ENCODE measurements around the gene TNFRSF13B.

Gene TNFRSF13B

GRCh38 chr17:16925461-16926060 lies 46.4 kb downstream of the TNFRSF13B start:
- no peak for TF ChIP-seq TEAD4 (IDR thresholded peaks at IDR 0.05)
- no peak for TF ChIP-seq REST (IDR thresholded peaks at IDR 0.05; ENCODE audit: low read depth)
- TF ChIP-seq TAF1 (IDR thresholded peaks at IDR 0.05; ENCODE audit: low read depth), result no peak
- no peak for TF ChIP-seq RAD21 (IDR thresholded peaks at IDR 0.05; ENCODE audit: low read depth)
- TF ChIP-seq TCF12 (IDR thresholded peaks at IDR 0.05; ENCODE audit: low read depth), result no peak
- no peak for TF ChIP-seq YY1 (IDR thresholded peaks at IDR 0.05; ENCODE audit: low read depth)
- no peak for TF ChIP-seq CREB1 (IDR thresholded peaks at IDR 0.05; ENCODE audit: low read depth)
- no peak for TF ChIP-seq EGR1 (IDR thresholded peaks at IDR 0.05)
- TF ChIP-seq NFIC (IDR thresholded peaks at IDR 0.05), result no peak
- TF ChIP-seq ZBTB7A (IDR thresholded peaks at IDR 0.05; ENCODE audit: low read depth), result no peak
- TF ChIP-seq MAX (IDR thresholded peaks at IDR 0.05), result no peak

GRCh38 chr17:16924696-16925440 lies 47.0 kb downstream of the TNFRSF13B start:
- TF ChIP-seq YY1 (IDR thresholded peaks at IDR 0.05; ENCODE audit: low read depth) (no peak), NFIC (IDR thresholded peaks at IDR 0.05) (no peak), USF1 (IDR thresholded peaks at IDR 0.05) (no peak), EP300 (IDR thresholded peaks at IDR 0.05; ENCODE audit: borderline replicate concordance) (no peak), TEAD4 (IDR thresholded peaks at IDR 0.05) (no peak), TAF1 (IDR thresholded peaks at IDR 0.05; ENCODE audit: low read depth) (no peak)

- no peak for TF ChIP-seq TAF1 (IDR thresholded peaks at IDR 0.05; ENCODE audit: low read depth)
- no peak for TF ChIP-seq CEBPB (IDR thresholded peaks at IDR 0.05)
- no peak for TF ChIP-seq TEAD4 (IDR thresholded peaks at IDR 0.05)
- no peak for TF ChIP-seq ZBTB7A (IDR thresholded peaks at IDR 0.05; ENCODE audit: low read depth)
- no peak for TF ChIP-seq FOXM1 (IDR thresholded peaks at IDR 0.05; ENCODE audit: borderline replicate concordance, low read depth)
- TF ChIP-seq USF1 (IDR thresholded peaks at IDR 0.05), result no peak
Measured at GRCh38 chr17:16923904-16924695, 47.8 kb downstream of the TNFRSF13B start.

GRCh38 chr17:16923097-16923903 lies 48.6 kb downstream of the TNFRSF13B start:
- TF ChIP-seq REST (IDR thresholded peaks at IDR 0.05; ENCODE audit: low read depth) (no peak), CEBPB (IDR thresholded peaks at IDR 0.05) (no peak), TAF1 (IDR thresholded peaks at IDR 0.05; ENCODE audit: low read depth) (no peak), MAX (IDR thresholded peaks at IDR 0.05) (no peak), CREB1 (IDR thresholded peaks at IDR 0.05; ENCODE audit: low read depth) (no peak), EP300 (IDR thresholded peaks at IDR 0.05; ENCODE audit: borderline replicate concordance) (no peak), USF1 (IDR thresholded peaks at IDR 0.05) (no peak), YY1 (IDR thresholded peaks at IDR 0.05; ENCODE audit: low read depth) (no peak), TEAD4 (IDR thresholded peaks at IDR 0.05) (no peak), NFIC (IDR thresholded peaks at IDR 0.05) (no peak), EGR1 (IDR thresholded peaks at IDR 0.05) (no peak), RAD21 (IDR thresholded peaks at IDR 0.05; ENCODE audit: low read depth) (no peak), TCF12 (IDR thresholded peaks at IDR 0.05; ENCODE audit: low read depth) (no peak), FOXM1 (IDR thresholded peaks at IDR 0.05; ENCODE audit: borderline replicate concordance, low read depth) (no peak), ZBTB7A (IDR thresholded peaks at IDR 0.05; ENCODE audit: low read depth) (no peak)

All from Ishikawa (cell line).